ENCODE data around the gene DMBX1.

Gene DMBX1

GRCh38 chr1:46508757-46509156, 19.1 kb downstream of the DMBX1 start:
- no peak for DNase-seq

- no peak for DNase-seq
Measured at GRCh38 chr1:46510341-46510997, 20.8 kb downstream of the DMBX1 start.

- DNase-seq, result no peak
Measured at GRCh38 chr1:46510998-46511365, 21.3 kb downstream of the DMBX1 start.

DNA sequence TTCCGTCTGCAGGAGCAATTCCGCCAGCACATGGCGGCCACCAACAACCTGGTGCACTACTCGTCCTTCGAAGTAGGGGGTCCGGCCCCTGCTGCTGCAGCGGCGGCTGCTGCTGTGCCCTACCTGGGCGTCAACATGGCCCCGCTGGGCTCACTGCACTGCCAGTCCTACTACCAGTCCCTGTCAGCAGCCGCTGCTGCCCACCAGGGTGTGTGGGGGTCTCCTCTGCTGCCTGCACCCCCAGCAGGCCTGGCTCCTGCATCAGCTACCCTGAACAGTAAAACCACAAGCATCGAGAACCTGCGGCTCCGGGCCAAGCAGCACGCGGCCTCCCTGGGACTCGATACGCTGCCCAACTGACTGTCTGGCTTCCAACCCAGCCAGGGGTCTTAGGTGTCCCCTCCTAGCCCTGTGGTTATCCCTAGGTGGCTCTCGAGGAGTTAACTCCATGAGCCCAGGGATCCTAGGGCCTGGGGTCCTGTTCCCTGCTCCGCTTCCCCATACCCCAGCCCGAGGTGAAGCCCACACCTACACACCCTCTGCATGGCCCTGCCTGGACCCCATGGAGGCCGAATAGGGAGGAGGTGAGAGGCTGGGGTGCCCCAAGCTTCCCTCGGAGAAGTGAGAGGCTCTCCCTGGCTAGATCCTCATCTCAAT, 22.6 kb downstream of the DMBX1 start:
- DNase-seq, result no peak

GRCh38 chr1:46512792-46513190, 23.2 kb downstream of the DMBX1 start:
- DNase-seq, result no peak

DNA sequence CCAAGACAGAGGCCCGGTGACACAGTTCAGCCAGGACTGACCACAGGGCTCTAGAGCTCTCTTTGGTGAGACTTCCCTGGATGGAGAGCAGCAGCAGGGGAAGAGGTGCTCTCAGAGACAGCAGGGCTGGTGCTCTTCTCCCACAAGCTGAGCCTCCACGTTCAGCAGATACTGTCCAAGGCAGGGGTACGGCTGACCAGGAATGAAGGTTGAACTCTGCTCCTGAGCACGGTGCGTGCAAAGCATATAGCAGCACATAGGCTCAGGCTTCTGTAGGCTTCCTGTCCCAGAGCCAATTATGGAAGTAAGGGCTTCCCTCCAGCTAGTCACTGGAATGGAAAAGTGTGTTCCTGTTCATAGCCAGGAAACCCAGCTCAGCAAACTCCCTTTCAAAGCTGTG, 23.9 kb downstream of the DMBX1 start:
- DNase-seq, result no peak

GRCh38 chr1:46515576-46515975, 25.9 kb downstream of the DMBX1 start:
- DNase-seq, result no peak

- DNase-seq, result no peak
Measured at GRCh38 chr1:46516200-46516950, 26.7 kb downstream of the DMBX1 start.

DNA sequence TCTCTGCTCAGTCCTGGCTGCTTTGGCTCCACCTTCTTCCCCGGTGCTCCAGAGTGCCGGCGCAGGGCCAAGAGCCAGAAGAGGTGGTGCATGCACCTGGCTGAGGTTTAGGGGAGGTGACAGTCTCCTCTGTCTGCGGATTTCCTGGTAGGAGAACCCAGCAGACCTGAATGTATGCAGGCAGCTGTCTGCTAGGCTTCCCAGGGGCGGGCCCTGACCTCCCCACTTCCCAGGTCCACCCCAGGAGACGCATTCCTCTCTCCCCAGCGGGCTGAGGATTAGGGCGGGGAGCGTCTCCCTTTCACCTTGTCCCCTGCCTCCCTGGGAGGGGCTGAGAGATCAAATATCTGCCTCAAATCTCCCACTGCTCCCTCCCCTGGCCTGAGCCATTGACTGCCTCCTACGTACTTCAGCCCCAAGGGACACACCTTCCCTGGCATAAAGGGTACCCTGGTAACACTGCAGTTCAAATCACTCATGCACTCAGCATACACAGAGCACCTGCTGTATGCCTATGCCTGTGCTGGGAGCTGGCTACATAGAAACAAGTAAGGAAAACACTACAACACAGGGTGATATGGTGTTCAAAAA, 27.5 kb downstream of the DMBX1 start:
- DNase-seq, result no peak

- no peak for DNase-seq
Measured at GRCh38 chr1:46517932-46518498, 28.4 kb downstream of the DMBX1 start.

GRCh38 chr1:46519209-46519608, 29.6 kb downstream of the DMBX1 start:
- no peak for DNase-seq

DNA sequence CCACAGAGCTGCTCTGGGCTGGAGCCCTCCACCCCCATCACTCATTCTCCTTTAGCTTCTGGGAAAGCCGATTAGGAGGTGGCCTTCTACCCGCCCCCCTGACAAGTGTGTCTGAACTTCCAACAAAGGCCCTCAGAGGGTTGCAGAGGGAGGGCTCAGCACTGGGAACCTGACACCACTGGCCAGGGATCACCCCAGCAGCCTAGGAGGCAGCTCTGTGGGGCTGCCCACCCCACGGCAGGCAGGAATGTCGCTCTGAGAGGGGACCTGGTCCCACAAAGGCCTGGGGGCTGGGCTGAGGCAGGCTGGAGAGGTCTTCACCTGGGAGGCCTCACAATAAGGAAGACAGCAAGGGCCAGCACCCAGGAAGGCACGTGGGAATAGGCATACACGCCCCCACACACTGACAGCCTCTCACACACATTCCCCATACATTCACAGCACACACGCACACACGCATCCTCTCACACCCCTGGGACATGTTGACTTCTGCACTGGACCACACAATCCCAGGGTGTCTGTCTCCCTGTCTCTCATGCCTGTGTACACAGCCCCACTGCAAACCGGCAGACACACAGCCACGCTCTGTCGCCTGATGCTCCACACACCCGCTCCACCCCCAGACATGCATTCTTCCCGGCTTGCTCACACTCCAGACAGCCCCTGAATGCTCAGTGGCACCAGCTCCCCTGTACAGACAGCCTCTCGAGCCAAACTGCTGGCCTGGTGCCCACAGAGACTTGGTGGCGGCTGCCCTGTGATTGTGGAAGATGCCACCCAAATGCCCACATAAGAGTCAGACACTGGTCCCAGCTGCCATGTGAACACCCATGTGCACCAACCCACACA, 30.7 kb downstream of the DMBX1 start:
- DNase-seq, result no peak

- DNase-seq, result no peak
Measured at GRCh38 chr1:46521414-46521813, 31.8 kb downstream of the DMBX1 start.

- no peak for DNase-seq
Measured at GRCh38 chr1:46522184-46522968, 32.7 kb downstream of the DMBX1 start.

GRCh38 chr1:46522969-46523320, 33.3 kb downstream of the DMBX1 start:
- no peak for DNase-seq

GRCh38 chr1:46523496-46524353, 34.1 kb downstream of the DMBX1 start:
- DNase-seq, result no peak

- DNase-seq, result no peak
Measured at GRCh38 chr1:46524843-46525242, 35.2 kb downstream of the DMBX1 start.

- no peak for DNase-seq
Measured at GRCh38 chr1:46525253-46525983, 35.8 kb downstream of the DMBX1 start.

DNA sequence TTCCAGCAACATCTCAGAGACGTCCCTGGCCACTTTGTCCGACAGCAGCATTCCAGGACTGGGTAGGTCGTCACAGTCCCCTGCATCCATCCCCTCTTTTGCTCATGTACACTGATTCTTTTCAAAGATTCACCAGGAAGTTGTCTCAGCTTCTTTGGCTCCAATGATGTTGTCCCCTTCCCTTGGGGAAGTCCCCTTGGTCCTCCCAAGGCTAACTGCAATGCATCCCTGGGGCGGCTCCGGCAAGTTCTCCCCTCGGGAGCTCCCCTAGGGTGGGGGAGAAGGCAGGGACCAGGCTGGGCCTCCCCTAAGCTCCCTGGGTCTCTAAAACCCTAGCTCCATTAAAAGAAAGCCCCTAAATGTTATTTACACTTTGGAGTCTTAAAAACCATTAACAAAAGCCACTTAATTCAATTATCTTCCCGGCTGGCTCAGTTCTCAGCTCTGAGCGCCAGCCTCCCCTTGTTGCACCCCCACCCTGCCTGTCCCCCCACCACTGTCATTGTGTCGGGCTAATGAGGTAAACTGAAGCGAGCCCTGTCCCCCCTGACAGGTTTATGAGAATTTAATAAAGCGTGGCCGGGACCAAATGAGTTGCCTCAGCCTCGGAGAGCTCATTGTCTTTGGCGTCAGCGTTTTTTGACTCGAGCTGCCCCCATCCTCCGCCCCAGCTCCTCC, 36.5 kb downstream of the DMBX1 start:
- DNase-seq, result no peak

Measured in SW 1271 (cell line).